IMR-90 (cell line): Measurements from ENCODE around the gene ZDHHC14. TPM values are rescaled to one million over a fixed set of nuclear protein-coding genes. Genes with fewer than 3 reads are reported as not detected.

ENCODE experiments used
- ATAC-seq: fragments of 200-7000 bp; cut with Tn5 transposase; 2 replicates; pipeline ENCODE4 v1.9.1; 2020; ENCODE audit warnings: low read depth, mild to moderate bottlenecking, moderate library complexity
- BruUV-seq: library from RNA; stranded (reverse); fragments of 400-500 nt; replicated peaks from 2 replicates; lab custom pipeline; 2021; lab: Mats Ljungman, UMichigan
- CTCF ChIA-PET: fragments of 300-600 bp; formaldehyde crosslinking; extraction: SDS; loops from one replicate; lab custom pipeline; 2021; ENCODE audit warnings: antibody characterized with exemption; lab: Yijun Ruan, JAX
- POLR2A ChIA-PET: fragments of 300-600 bp; sonication (Branson Sonifier 250); formaldehyde crosslinking; loops from one replicate; lab custom pipeline; 2022; ENCODE audit warnings: antibody characterized with exemption; ENCODE audit not compliant: unreplicated experiment; lab: Charles Lee
- DNase-seq: peaks from one replicate; pipeline ENCODE4 v3.0.0; 2013
- H2AFZ ChIP-seq: replicated peaks from 2 replicates; pipeline ENCODE3; 2013; ENCODE audit warnings: low read length, mild to moderate bottlenecking; ENCODE audit not compliant: poor library complexity
- H2AK5ac ChIP-seq: 2 replicates; pipeline ENCODE4 v1.6.1; 2013; ENCODE audit warnings: low read depth, low read length, inconsistent platforms
- H2AK9ac ChIP-seq: replicated peaks from 2 replicates; pipeline ENCODE3; 2013; ENCODE audit warnings: mild to moderate bottlenecking, low read depth, low read length, moderate library complexity; ENCODE audit not compliant: poor library complexity
- H2BK120ac ChIP-seq: 2 replicates; pipeline ENCODE4 v1.6.1; 2013; ENCODE audit warnings: low read depth, low read length, inconsistent platforms
- H2BK15ac ChIP-seq: 3 replicates; pipeline ENCODE4 v1.6.1; 2013; ENCODE audit warnings: low read depth, low read length, inconsistent platforms
- H2BK20ac ChIP-seq: 2 replicates; pipeline ENCODE4 v1.6.1; 2013; ENCODE audit warnings: low read depth, mild to moderate bottlenecking, inconsistent platforms, low read length, moderate library complexity
- H2BK5ac ChIP-seq: 2 replicates; pipeline ENCODE4 v1.6.1; 2013; ENCODE audit warnings: mild to moderate bottlenecking, low read depth, low read length, inconsistent platforms; ENCODE audit not compliant: poor library complexity, severe bottlenecking
- H3K14ac ChIP-seq: replicated peaks from 2 replicates; pipeline ENCODE4 v1.6.1; 2013; ENCODE audit warnings: low read depth, low read length, inconsistent platforms
- H3K18ac ChIP-seq: 2 replicates; pipeline ENCODE4 v1.6.1; 2013; ENCODE audit warnings: low read depth, low read length, control low read depth
- H3K23ac ChIP-seq: 2 replicates; pipeline ENCODE4 v1.6.1; 2013; ENCODE audit warnings: low read depth, low read length, inconsistent platforms
- H3K27ac ChIP-seq: 2 replicates; pipeline ENCODE4 v1.5.1; 2013; ENCODE audit warnings: mild to moderate bottlenecking, control low read depth, low read length; ENCODE audit not compliant: insufficient read depth
- H3K27me3 ChIP-seq: 2 replicates; pipeline ENCODE4 v1.6.1; 2013; ENCODE audit warnings: low read length; ENCODE audit not compliant: control insufficient read depth, insufficient read depth
- H3K36me3 ChIP-seq: 2 replicates; pipeline ENCODE4 v1.6.1; 2013; ENCODE audit warnings: low read length, mixed read lengths; ENCODE audit not compliant: control insufficient read depth, insufficient read depth
- H3K4ac ChIP-seq: 2 replicates; pipeline ENCODE4 v1.6.1; 2013; ENCODE audit warnings: low read depth, low read length, inconsistent platforms
- H3K4me1 ChIP-seq: 2 replicates; pipeline ENCODE4 v1.6.1; 2013; ENCODE audit warnings: low read length, mixed read lengths; ENCODE audit not compliant: control insufficient read depth, insufficient read depth
- H3K4me2 ChIP-seq: 2 replicates; pipeline ENCODE4 v1.6.1; 2013; ENCODE audit warnings: low read depth, mild to moderate bottlenecking, control low read depth, low read length, moderate library complexity
- H3K4me3 ChIP-seq: 2 replicates; pipeline ENCODE4 v1.5.1; 2013; ENCODE audit warnings: low read depth, mild to moderate bottlenecking, control low read depth, low read length, moderate library complexity; ENCODE audit not compliant: insufficient read depth
- H3K56ac ChIP-seq: 2 replicates; pipeline ENCODE4 v1.6.1; 2013; ENCODE audit warnings: low read length, inconsistent platforms; ENCODE audit not compliant: insufficient read depth; ENCODE audit errors: extremely low read depth
- H3K79me1 ChIP-seq, 2 experiments: 2 replicates each; pipeline ENCODE4 v1.6.1; 2013; ENCODE audit warnings: low read length in 2 of 2, inconsistent platforms in 1 of 2, low read depth in 1 of 2
- H3K9ac ChIP-seq: 2 replicates; pipeline ENCODE4 v1.6.1; 2013; ENCODE audit warnings: low read depth, low read length, control low read depth
- H3K9me1 ChIP-seq: 2 replicates; pipeline ENCODE4 v1.6.1; 2013; ENCODE audit warnings: low read length, inconsistent platforms; ENCODE audit not compliant: insufficient read depth
- H3K9me3 ChIP-seq: 2 replicates; pipeline ENCODE4 v1.6.1; 2013; ENCODE audit warnings: low read length; ENCODE audit not compliant: control insufficient read depth, insufficient read depth
- H4K20me1 ChIP-seq: 2 replicates; pipeline ENCODE4 v1.6.1; 2013; ENCODE audit warnings: low read length, inconsistent platforms; ENCODE audit not compliant: insufficient read depth
- H4K5ac ChIP-seq: 2 replicates; pipeline ENCODE4 v1.6.1; 2013; ENCODE audit warnings: mild to moderate bottlenecking, low read depth, low read length, control low read depth
- H4K8ac ChIP-seq, 2 experiments: 2 replicates each; pipeline ENCODE4 v1.6.1; 2013; ENCODE audit warnings: low read depth in 2 of 2, low read length in 2 of 2, control low read depth in 1 of 2, inconsistent platforms in 1 of 2
- H4K91ac ChIP-seq: 2 replicates; pipeline ENCODE4 v1.6.1; 2013; ENCODE audit warnings: low read depth, low read length, inconsistent platforms; ENCODE audit not compliant: insufficient read depth
- BHLHE40 ChIP-seq: fragments of 150-350 bp; IDR thresholded peaks from 2 replicates; pipeline ENCODE4 v1.6.1; 2016; ENCODE audit warnings: mild to moderate bottlenecking, low read depth, low read length
- CEBPB ChIP-seq: IDR thresholded peaks from 2 replicates; pipeline ENCODE4 v1.6.1; 2012; ENCODE audit warnings: low read depth, low read length, improper control_type of control experiment
- CHD1 ChIP-seq: IDR thresholded peaks from 2 replicates; pipeline ENCODE4 v1.6.1; 2012; ENCODE audit warnings: low read depth, low read length, improper control_type of control experiment
- CTCF ChIP-seq: conservative IDR thresholded peaks from 2 replicates; pipeline ENCODE4 v1.5.1; 2012; ENCODE audit warnings: mild to moderate bottlenecking, low read depth, low read length, improper control_type of control experiment
- ELK1 ChIP-seq: fragments of 150-350 bp; IDR thresholded peaks from 2 replicates; pipeline ENCODE4 v1.6.1; 2016; ENCODE audit warnings: low read depth, mild to moderate bottlenecking, low read length, moderate library complexity, borderline replicate concordance
- FOS ChIP-seq: fragments of 150-350 bp; IDR thresholded peaks from 2 replicates; pipeline ENCODE4 v1.6.1; 2016; ENCODE audit warnings: low read depth, low read length
- MAFK ChIP-seq: IDR thresholded peaks from 2 replicates; pipeline ENCODE4 v1.6.1; 2012; ENCODE audit warnings: low read depth, low read length, improper control_type of control experiment
- MAZ ChIP-seq: IDR thresholded peaks from 2 replicates; pipeline ENCODE4 v1.6.1; 2012; ENCODE audit warnings: low read depth, mild to moderate bottlenecking, low read length, improper control_type of control experiment, moderate library complexity, borderline replicate concordance
- MXI1 ChIP-seq: IDR thresholded peaks from 2 replicates; pipeline ENCODE4 v1.6.1; 2012; ENCODE audit warnings: low read depth, mild to moderate bottlenecking, low read length, moderate library complexity, borderline replicate concordance
- NFE2L2 ChIP-seq: fragments of 150-350 bp; IDR thresholded peaks from 2 replicates; pipeline ENCODE4 v1.6.1; 2016; ENCODE audit warnings: low read depth, mild to moderate bottlenecking, low read length
- POLR2A ChIP-seq: IDR thresholded peaks from 2 replicates; pipeline ENCODE4 v1.6.1; 2012; ENCODE audit warnings: mild to moderate bottlenecking, low read depth, low read length
- RCOR1 ChIP-seq: IDR thresholded peaks from 2 replicates; pipeline ENCODE4 v1.6.1; 2012; ENCODE audit warnings: mild to moderate bottlenecking, low read length, improper control_type of control experiment; ENCODE audit not compliant: insufficient replicate concordance
- SMC3 ChIP-seq: fragments of 150-350 bp; IDR thresholded peaks from 2 replicates; pipeline ENCODE4 v1.6.1; 2016; ENCODE audit warnings: low read depth, mild to moderate bottlenecking, antibody characterized with exemption, low read length, moderate library complexity
- USF2 ChIP-seq: fragments of 150-350 bp; IDR thresholded peaks from 2 replicates; pipeline ENCODE4 v1.6.1; 2017; ENCODE audit warnings: mild to moderate bottlenecking, antibody characterized with exemption, low read length, low read depth
- WGBS, 2 experiments: methylation state at CpG; one replicate each; pipeline versions ENCODE4 v1.1.5 to v1.1.7; 2013; ENCODE audit warnings: missing lambda C conversion rate in 2 of 2; ENCODE audit not compliant: insufficient read length in 1 of 2; ENCODE audit errors: extremely low coverage in 2 of 2; 5-methylcytosine and 5-hydroxymethylcytosine counted together
- dilution Hi-C: fragments of 300-500 bp; cut with HindIII; formaldehyde crosslinking; loops from one replicate; pipeline ENCODE4 v1.14.3; 2018; ENCODE audit warnings: low sequenced_read_pairs; ENCODE audit not compliant: unreplicated experiment
- in situ Hi-C: fragments of 300-500 bp; cut with MboI; formaldehyde crosslinking; loops from 3 replicates; pipeline ENCODE4 v1.14.3; 2019; ENCODE audit warnings: low sequenced_read_pairs, inconsistent platforms, mixed read lengths
- intact Hi-C: fragments of 100-400 bp; cut with micrococcal nuclease; formaldehyde crosslinking; loops from 2 replicates; pipeline ENCODE4 v1.10.0; 2022
- polyA plus RNA-seq, 3 experiments: library from polyadenylated mRNA; depleted of rRNA; stranded (reverse); fragments of >200 nt; gene quantifications; 2 replicates each; pipeline ENCODE4 v1.2.3, GENCODE V29; 2012; ENCODE audit warnings: low replicate concordance in 1 of 3
- total RNA-seq: library from RNA; depleted of rRNA; stranded (reverse); fragments of >200 nt; gene quantifications from 2 replicates; pipeline ENCODE4 v1.2.3, GENCODE V29; 2012

Gene ZDHHC14
- total and polyA plus RNA-seq, 2 of the 4 experiments (the other 2 are of a cell fraction): 0.90 to 2.0 TPM

GRCh38 chr6:157486572-157486971, 105.6 kb downstream of the ZDHHC14 start:
- Histone ChIP-seq H3K56ac (no peak overlapping the region), H2AFZ (no peak overlapping the region), H4K20me1 (no peaks in the 10 kb centered on the region), H3K4me2 (no peak overlapping the region), H3K23ac (no peak overlapping the region), H4K5ac (no peak overlapping the region), H2BK120ac (no peak overlapping the region), H3K9me3 (no peaks in the 10 kb centered on the region), H4K8ac (no peak overlapping the region), H3K4me3 (no peak overlapping the region), H3K9me1 (no peaks in the 10 kb centered on the region; the same call in 1 of the 2 replicates), H3K27ac (no peak overlapping the region), H2BK15ac (no peak overlapping the region), H3K18ac (no peak overlapping the region), H2AK5ac (no peak overlapping the region), H3K27me3 (peaks cover 6% of the 10 kb centered on the region; the same call in 1 of the 2 replicates), H3K4me1 (peaks cover 2% of the 10 kb centered on the region; the same call in 1 of the 2 replicates), H3K14ac (no peak overlapping the region), H2AK9ac (no peak overlapping the region), H3K36me3 (no peaks in the 10 kb centered on the region), H2BK20ac (no peak overlapping the region), H2BK5ac (no peak overlapping the region), H4K91ac (no peak overlapping the region), H3K4ac (no peak overlapping the region), H3K9ac (no peak overlapping the region), H3K79me1 (no peaks in the 10 kb centered on the region)
- ATAC-seq: no peak
- TF ChIP-seq RCOR1 (no peak), BHLHE40 (no peak), CHD1 (no peak), CTCF (no peak), MXI1 (no peak), USF2 (no peak), MAFK (no peak), POLR2A (no peak), FOS (no peak), MAZ (no peak), SMC3 (no peak), NFE2L2 (no peak), ELK1 (no peak), CEBPB (no peak)
- WGBS, 2 experiments: 53% methylated on average over 3 of the region's 5 CpGs; no CpG with 5 or more reads in 1 of the 2 experiments
- no peak for DNase-seq
- dilution Hi-C loops: no loop called here
- BruUV-seq: no TSS peak
- in situ Hi-C loops: no loop called here
- CTCF ChIA-PET: no interaction called here
- POLR2A ChIA-PET: no interaction called here
- intact Hi-C loops: no loop called here
